ENCODE measurements around the gene URB1. TPM values are rescaled to one million over a fixed set of nuclear protein-coding genes. Genes with fewer than 3 reads are reported as not detected.

URB1 gene
- total and polyA plus RNA-seq, 9 of the 15 experiments (the other 6 are each of a cell fraction or from before 2014, with no cell fraction given), result 0.97 to 53.6 (median 21.5) TPM

GRCh38 chr21:32426592-32427051 lies 33.8 kb upstream of the URB1 start:
- no peak overlapping the region for H3K4me2 ChIP-seq (ENCODE audit: insufficient read depth, low read length)
- intact Hi-C loops (cut with micrococcal nuclease) (no loop called here), in situ Hi-C loops (cut with MboI) (no loop called here)
- TF ChIP-seq SIX5 (IDR thresholded peaks at IDR 0.05; ENCODE audit: borderline replicate concordance in 1 of 2, insufficient read depth in 1 of 2, low read depth in 1 of 2, low read length in 2 of 2) (no peak), HNRNPH1 (optimal IDR thresholded peaks at IDR 0.05; ENCODE audit: low read depth, low read length) (no peak), CBFA2T2 (conservative IDR thresholded peaks at IDR 0.05) (no peak), MTA1 (IDR thresholded peaks at IDR 0.05; ENCODE audit: borderline replicate concordance) (no peak), FOXP1 (CRISPR knock-in tag; IDR thresholded peaks at IDR 0.05) (no peak), POLR3A (IDR thresholded peaks at IDR 0.05; ENCODE audit: borderline replicate concordance, extremely low read depth, insufficient read depth, insufficient read length) (no peak), SFPQ (IDR thresholded peaks at IDR 0.05; ENCODE audit: low read depth, low read length) (no peak), STAT5A (IDR thresholded peaks at IDR 0.05; ENCODE audit: borderline replicate concordance, low read length) (no peak), ELF2 (CRISPR knock-in tag; IDR thresholded peaks at IDR 0.05) (no peak), MAFG (tag; conservative IDR thresholded peaks at IDR 0.05) (no peak), BDP1 (IDR thresholded peaks at IDR 0.05; ENCODE audit: insufficient read depth, insufficient read length) (no peak), ZNF146 (CRISPR knock-in tag; IDR thresholded peaks at IDR 0.05; ENCODE audit: unreplicated experiment) (no peak), ZNF134 (CRISPR knock-in tag; conservative IDR thresholded peaks at IDR 0.05) (no peak)
- TF ChIP-seq, protein P1, sequence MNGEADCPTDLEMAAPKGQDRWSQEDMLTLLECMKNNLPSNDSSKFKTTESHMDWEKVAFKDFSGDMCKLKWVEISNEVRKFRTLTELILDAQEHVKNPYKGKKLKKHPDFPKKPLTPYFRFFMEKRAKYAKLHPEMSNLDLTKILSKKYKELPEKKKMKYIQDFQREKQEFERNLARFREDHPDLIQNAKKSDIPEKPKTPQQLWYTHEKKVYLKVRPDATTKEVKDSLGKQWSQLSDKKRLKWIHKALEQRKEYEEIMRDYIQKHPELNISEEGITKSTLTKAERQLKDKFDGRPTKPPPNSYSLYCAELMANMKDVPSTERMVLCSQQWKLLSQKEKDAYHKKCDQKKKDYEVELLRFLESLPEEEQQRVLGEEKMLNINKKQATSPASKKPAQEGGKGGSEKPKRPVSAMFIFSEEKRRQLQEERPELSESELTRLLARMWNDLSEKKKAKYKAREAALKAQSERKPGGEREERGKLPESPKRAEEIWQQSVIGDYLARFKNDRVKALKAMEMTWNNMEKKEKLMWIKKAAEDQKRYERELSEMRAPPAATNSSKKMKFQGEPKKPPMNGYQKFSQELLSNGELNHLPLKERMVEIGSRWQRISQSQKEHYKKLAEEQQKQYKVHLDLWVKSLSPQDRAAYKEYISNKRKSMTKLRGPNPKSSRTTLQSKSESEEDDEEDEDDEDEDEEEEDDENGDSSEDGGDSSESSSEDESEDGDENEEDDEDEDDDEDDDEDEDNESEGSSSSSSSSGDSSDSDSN (IDR thresholded peaks at IDR 0.05; ENCODE audit: borderline replicate concordance in 1 of 2, low read depth in 2 of 2, low read length in 2 of 2), result no peak
- TF ChIP-seq, protein P2, sequence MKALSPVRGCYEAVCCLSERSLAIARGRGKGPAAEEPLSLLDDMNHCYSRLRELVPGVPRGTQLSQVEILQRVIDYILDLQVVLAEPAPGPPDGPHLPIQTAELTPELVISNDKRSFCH (CRISPR knock-in tag; IDR thresholded peaks at IDR 0.05), result no peak
- TF ChIP-seq, protein P2 (tag; IDR thresholded peaks at IDR 0.05), result no peak
- ATAC-seq (peak; percentile 58; the same call in 2 of the 3 replicates), DNase-seq (ENCODE audit: extremely low read depth in 1 of 4, low spot score in 3 of 4) (peak in 1 of 4 experiments; percentile 6), FAIRE-seq (no peak)
- H3K79me2 ChIP-seq (ENCODE audit: control insufficient read depth, insufficient read depth, low read length), result no peaks in the 10 kb centered on the region
- H3K4me1 ChIP-seq (replicated peaks in 1 of 2; ENCODE audit: control insufficient read depth in 2 of 2, insufficient read depth in 2 of 2, low read length in 2 of 2), result peaks cover 0 to 7% of the 10 kb centered on the region in 2 experiments; a peak in 2 of 5 replicates
- 9% methylated on average over 6 of the region's 6 CpGs for WGBS (ENCODE audit: insufficient coverage, low coverage, missing lambda C conversion rate)
- CTCF ChIA-PET (ENCODE audit: low intra/inter-chr PET ratio), result no interaction called here
- no peak overlapping the region for H3K4me3 ChIP-seq
- peaks cover 12 to 13% of the 10 kb centered on the region in 2 experiments for H3K27me3 ChIP-seq (ENCODE audit: control insufficient read depth in 2 of 2, insufficient read depth in 2 of 2, low read length in 2 of 2)
- H3K9ac ChIP-seq (ENCODE audit: insufficient read depth in 1 of 2, low read depth in 2 of 2, low read length in 2 of 2), result no peak overlapping the region
- H3K36me3 ChIP-seq (ENCODE audit: control insufficient read depth, insufficient read depth, low read length), result no peaks in the 10 kb centered on the region
- H3K9me1 ChIP-seq (ENCODE audit: control insufficient read depth, insufficient read depth, low read length), result no peaks in the 10 kb centered on the region
- H4K20me1 ChIP-seq (replicated peaks; ENCODE audit: control insufficient read depth, insufficient read depth, low read length), result no peaks in the 10 kb centered on the region
- no peak overlapping the region for H3K27ac ChIP-seq (ENCODE audit: extremely low read depth, low read depth, low read length)
- 0 out of 2 replicates have a peak, but pooled peaks cover 1% of the 10 kb centered on the region for H3K9me3 ChIP-seq (replicated peaks; ENCODE audit: control insufficient read depth, insufficient read depth, low read depth, low read length)
- no peak overlapping the region for H2AFZ ChIP-seq (ENCODE audit: low read depth, low read length)
- BruUV-seq (replicated peaks), result no TSS peak
- POLR2A ChIA-PET, result no interaction called here
